Adrenal gland (tissue), 12 donors: ENCODE data around the gene TAF3. TPM values are rescaled to one million over a fixed set of nuclear protein-coding genes. Genes with fewer than 3 reads are reported as not detected.
"Not testable (repeated sequence)": the region's sequence is repeated elsewhere in the genome, so short reads cannot be mapped to it uniquely, and the experiment has no call there.

Source experiments
- DNase-seq, 7 donors: peaks; one replicate each; pipeline ENCODE4 v3.0.0-alpha.2; 2019 to 2020
- H3K27ac ChIP-seq, 5 donors: fragments of 200-600 bp; sonication (generic) in 4 of 5; 1 replicate in 3 of 5; 2 replicates in 2 of 5; pipeline versions ENCODE4 v1.5.1 to v1.8.0; 2016 to 2020; ENCODE audit warnings: mild to moderate bottlenecking in 1 of 5
- H3K27me3 ChIP-seq: fragments of 200-600 bp; 2 replicates; pipeline ENCODE4 v1.8.0; 2021
- H3K36me3 ChIP-seq, 2 donors: fragments of 200-600 bp; replicated peaks in 1 of 2; 1 replicate in 1 of 2; 2 replicates in 1 of 2; pipeline versions ENCODE4 v1.5.1 to v1.8.0; 2018 to 2022
- H3K4me1 ChIP-seq, 2 donors: fragments of 200-600 bp; replicated peaks in 1 of 2; 1 replicate in 1 of 2; 2 replicates in 1 of 2; pipeline versions ENCODE4 v1.5.1 to v1.8.0; 2018 to 2021
- H3K4me3 ChIP-seq, 4 donors: fragments of 200-600 bp; sonication (generic) in 3 of 4; one replicate each; pipeline ENCODE4 v1.5.1; 2016 to 2018
- H3K9me3 ChIP-seq, 3 donors: fragments of 200-600 bp; sonication (generic) in 1 of 3; replicated peaks in 1 of 3; 1 replicate in 2 of 3; 2 replicates in 1 of 3; pipeline versions ENCODE4 v1.5.1 to v1.8.0; 2016 to 2021
- CTCF ChIP-seq, 6 experiments: fragments of 450-650 bp in 4 of 6; fragments of 200-600 bp in 2 of 6; sonication (generic) in 1 of 6; IDR thresholded peaks; 1 replicate in 5 of 6; 2 replicates in 1 of 6; pipeline versions ENCODE4 v1.5.1 to v1.8.0; 2016 to 2021; ENCODE audit warnings: antibody characterized with exemption in 6 of 6, mild to moderate bottlenecking in 2 of 6, moderate library complexity in 1 of 6
- POLR2A ChIP-seq, 2 donors: fragments of 450-650 bp; IDR thresholded peaks; one replicate each; pipeline ENCODE4 v1.6.1; 2017; ENCODE audit warnings: antibody characterized with exemption in 2 of 2, mild to moderate bottlenecking in 2 of 2, moderate library complexity in 1 of 2
- WGBS, 4 donors: extraction: QIAGEN DNeasy Blood & Tissue Kit in 2 of 4; methylation state at CpG; one replicate each; pipeline versions ENCODE4 v1.1.5 to v1.1.7; 2013 to 2017; 5-methylcytosine and 5-hydroxymethylcytosine counted together
- intact Hi-C, 2 donors: fragments of 100-400 bp; cut with DNase I; formaldehyde crosslinking; loops; one replicate each; pipeline versions ENCODE4 v1.14.1 to v1.15.0; 2022 to 2023
- polyA plus RNA-seq, 3 donors: library from polyadenylated mRNA; stranded (reverse); fragments of 200-250 nt in 2 of 3; fragments of 350-450 nt in 1 of 3; fragmentation: Illumina TruSeq in 1 of 3; extraction: RNeasy Lipid Tissue Mini Kit (QIAGEN cat#74804) in 1 of 3; gene quantifications; one replicate each; pipeline ENCODE4 v1.2.3, GENCODE V29; 2013 to 2014
- total RNA-seq, 9 donors: library from RNA; depleted of rRNA in 4 of 9; stranded (reverse); fragments of >200 nt in 4 of 9; fragments of 120-200 nt in 1 of 9; fragmentation: NEBNext Ultra II Directional in 1 of 9; extraction: Animal tissue kit (Norgen Biotek cat#: 25700) in 1 of 9; gene quantifications; one replicate each; pipeline versions ENCODE4 v1.1.0 to v1.2.4, GENCODE V29; 2013 to 2023
- donor health status: healthy with polysubstance abuse.
- donor health status: Bipolar disorder and iron deficiency.
- donor health status: DM: yes; HTN: yes; CAD: no.
- donor health status: DM: no; HTN: no; CAD: no.
- donor health status: DM: no; HTN: no; CAD: no.
- donor health status: DM: yes; HTN: yes; CAD: no.

Gene TAF3
- total and polyA plus RNA-seq, 12 donors: 3.5 to 16.6 (median 7.6) TPM

DNA sequence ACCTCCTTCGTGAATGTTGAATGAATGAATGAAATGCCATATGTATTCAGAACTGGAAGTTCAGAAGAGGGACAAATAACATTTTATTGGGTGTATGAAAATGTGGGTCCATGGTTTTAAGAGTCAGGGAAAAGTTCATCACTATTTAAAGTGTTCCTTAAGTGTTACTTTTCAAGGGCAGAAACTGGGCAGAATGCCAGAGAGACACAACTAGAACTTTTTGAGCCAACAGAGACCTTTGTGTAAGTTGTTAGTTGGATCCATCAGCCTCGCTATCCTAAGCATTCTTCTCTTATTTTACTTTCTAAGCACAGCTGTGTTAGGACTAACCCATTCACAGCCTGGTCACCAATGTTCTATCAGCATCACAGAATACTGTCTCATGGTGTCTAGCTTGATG lies 13.6 kb upstream of the TAF3 start:
- Histone ChIP-seq H3K27ac (peak overlapping the region in 1 of 5 donors; percentile 42), H3K9me3 (no peaks in the 10 kb centered on the region), H3K36me3 (peaks cover 0 to 87% of the 10 kb centered on the region in 2 donors), H3K4me3 (no peak overlapping the region), H3K27me3 (no peaks in the 10 kb centered on the region), H3K4me1 (peaks cover 7 to 23% of the 10 kb centered on the region in 2 donors)
- DNase-seq: peak in 1 of 7 donors; percentile 17
- 51 to 57% (median 55%) methylated on average over 2 of the region's 2 CpGs for WGBS, 4 donors
- TF ChIP-seq POLR2A (IDR thresholded peaks at IDR 0.05) (no peak), CTCF (IDR thresholded peaks at IDR 0.05) (no peak)
- intact Hi-C loops: no loop called here

DNA sequence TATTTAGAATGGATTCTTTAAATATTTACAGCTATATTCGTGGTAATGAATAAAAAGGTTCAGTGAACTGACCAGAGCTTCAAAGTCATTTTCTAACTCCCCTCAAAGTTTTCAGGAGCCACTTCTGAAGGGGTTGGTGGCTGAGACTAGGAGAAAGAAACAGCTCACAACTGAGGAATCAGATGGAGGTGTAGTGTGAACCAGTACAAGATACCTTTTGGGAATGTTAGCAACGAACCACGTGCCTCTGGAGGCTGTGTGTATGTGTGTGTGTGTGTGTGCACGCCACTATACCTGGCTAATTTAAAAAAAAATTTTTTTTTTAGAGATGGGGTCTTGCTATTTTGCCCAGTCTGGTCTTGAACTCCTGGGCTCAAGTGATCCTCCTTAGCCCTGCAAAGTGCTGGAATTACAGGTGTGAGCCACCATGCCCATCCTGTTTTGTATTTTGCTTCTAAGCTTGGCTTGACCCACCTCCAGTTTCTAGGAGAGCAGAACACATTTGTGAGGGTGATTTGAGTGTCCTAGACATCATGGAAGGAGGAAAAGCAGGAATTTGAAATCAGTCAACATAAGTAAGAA lies 9.5 kb upstream of the TAF3 start:
- peaks cover 7 to 21% of the 10 kb centered on the region in 2 donors for H3K4me1 ChIP-seq
- peaks cover 0 to 47% of the 10 kb centered on the region in 2 donors for H3K36me3 ChIP-seq
- no peaks in the 10 kb centered on the region for H3K9me3 ChIP-seq
- no peak overlapping the region for H3K4me3 ChIP-seq
- intact Hi-C loops: no loop called here
- H3K27ac ChIP-seq: no peak overlapping the region
- no peaks in the 10 kb centered on the region for H3K27me3 ChIP-seq
- whole genome bisulfite sequencing, 4 donors: 75 to 80% (median 78%) methylated on average over 4 of the region's 4 CpGs
- TF ChIP-seq POLR2A (IDR thresholded peaks at IDR 0.05) (no peak), CTCF (IDR thresholded peaks at IDR 0.05) (no peak)
- no peak for DNase-seq

- H3K27ac ChIP-seq: no peak overlapping the region
- intact Hi-C loops: loop anchor here in 1 of 2 donors (10.0 kb wide), 1 partner anchor 56 kb away; no protein-coding TSS in a partner anchor
- 65 to 81% (median 71%) methylated on average over 7 of the region's 7 CpGs for WGBS, 4 donors
- no peaks in the 10 kb centered on the region for H3K27me3 ChIP-seq
- no peak for DNase-seq
- peaks cover 0 to 9% of the 10 kb centered on the region in 2 donors for H3K4me1 ChIP-seq
- TF ChIP-seq CTCF (IDR thresholded peaks at IDR 0.05): no peak
- no peak for TF ChIP-seq POLR2A (IDR thresholded peaks at IDR 0.05)
- H3K9me3 ChIP-seq: no peaks in the 10 kb centered on the region
- H3K36me3 ChIP-seq: peaks cover 0 to 30% of the 10 kb centered on the region in 2 donors
- no peak overlapping the region for H3K4me3 ChIP-seq
Observed at GRCh38 chr10:7810443-7810842, 7.9 kb upstream of the TAF3 start.

DNA sequence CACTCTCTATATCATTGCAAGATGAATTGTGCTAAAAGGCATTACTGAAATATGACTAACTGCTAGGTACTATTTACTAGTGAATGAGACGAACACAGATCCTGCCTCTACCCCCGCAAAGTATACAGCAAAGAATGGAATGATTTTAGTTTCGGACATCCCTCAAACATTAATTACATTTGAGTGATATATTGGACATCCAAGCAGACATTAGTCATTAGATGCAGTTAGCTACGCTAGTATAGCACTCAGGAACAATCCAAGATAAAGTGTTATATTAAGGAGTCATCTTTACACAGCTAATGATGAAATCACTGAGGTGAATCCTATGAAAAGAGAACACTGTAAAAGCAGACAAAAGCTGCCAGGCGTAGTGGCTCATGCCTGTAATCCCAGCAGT lies 7.3 kb upstream of the TAF3 start:
- intact Hi-C loops: loop anchor here in 1 of 2 donors (10.0 kb wide), 1 partner anchor 56 kb away; no protein-coding TSS in a partner anchor
- H3K4me1 ChIP-seq: peaks cover 0 to 9% of the 10 kb centered on the region in 2 donors
- WGBS, 4 donors: 68 to 77% (median 71%) methylated on average over 5 of the region's 5 CpGs
- DNase-seq: no peak
- H3K27me3 ChIP-seq: no peaks in the 10 kb centered on the region
- no peak overlapping the region for H3K27ac ChIP-seq
- no peak for TF ChIP-seq POLR2A (IDR thresholded peaks at IDR 0.05)
- no peak for TF ChIP-seq CTCF (IDR thresholded peaks at IDR 0.05)
- no peaks in the 10 kb centered on the region for H3K9me3 ChIP-seq
- H3K36me3 ChIP-seq: peaks cover 0 to 25% of the 10 kb centered on the region in 2 donors
- no peak overlapping the region for H3K4me3 ChIP-seq

GRCh38 chr10:7811743-7812142 lies 6.6 kb upstream of the TAF3 start:
- WGBS, 4 donors: 67 to 76% (median 69%) methylated on average over 7 of the region's 7 CpGs
- H3K27me3 ChIP-seq, H3K4me3 ChIP-seq, H3K9me3 ChIP-seq, H3K27ac ChIP-seq, DNase-seq, H3K4me1 ChIP-seq: not testable (repeated sequence)
- intact Hi-C loops: loop anchor here in 1 of 2 donors (10.0 kb wide), 1 partner anchor 57 kb away; no protein-coding TSS in a partner anchor
- H3K36me3 ChIP-seq: peaks cover 0 to 19% of the 10 kb centered on the region in 2 donors
